B cell (primary cell): ENCODE data around the gene IL4R. TPM values are rescaled to one million over a fixed set of nuclear protein-coding genes. Genes with fewer than 3 reads are reported as not detected.

Experiments
- ATAC-seq: fragments of 200-7000 bp; cut with Tn5 transposase; one replicate; pipeline ENCODE4 v1.10.0; 2021; ENCODE audit warnings: low read depth, mild to moderate bottlenecking, moderate number of reproducible peaks, moderate library complexity
- CTCF ChIA-PET: fragments of 350-600 bp; sonication (Branson Sonifier 250); formaldehyde crosslinking; loops from one replicate; lab custom pipeline; 2021; ENCODE audit warnings: antibody characterized with exemption, inconsistent platforms; lab: Charles Lee
- POLR2A ChIA-PET: fragments of 350-600 bp; sonication (Branson Sonifier 250); formaldehyde crosslinking; loops from one replicate; lab custom pipeline; 2021; ENCODE audit warnings: antibody characterized with exemption; lab: Charles Lee
- DNase-seq: peaks from one replicate; pipeline ENCODE4 v3.0.0; 2013
- H2AFZ ChIP-seq: 2 replicates; pipeline ENCODE4 v1.6.1; 2012; ENCODE audit warnings: mild to moderate bottlenecking, low read depth, low read length; ENCODE audit not compliant: insufficient read depth, poor library complexity, severe bottlenecking
- H3K27ac ChIP-seq, 2 donors: 1 replicate in 1 of 2; 2 replicates in 1 of 2; pipeline ENCODE4 v1.5.1; 2012 to 2013; ENCODE audit warnings: low read length in 2 of 2, mild to moderate bottlenecking in 2 of 2, moderate library complexity in 1 of 2
- H3K27me3 ChIP-seq, 4 experiments: fragments of 200-600 bp in 1 of 4; sonication (generic) in 1 of 4; replicated peaks in 1 of 4; 1 replicate in 2 of 4; 2 replicates in 2 of 4; pipeline versions ENCODE4 v1.6.1 to v1.7.0; 2013 to 2016; ENCODE audit warnings: low read length in 3 of 4, mild to moderate bottlenecking in 2 of 4, mixed read lengths in 1 of 4, moderate library complexity in 1 of 4; ENCODE audit not compliant: insufficient read depth in 4 of 4, control insufficient read depth in 3 of 4; ENCODE audit errors: control extremely low read depth in 1 of 4
- H3K36me3 ChIP-seq, 2 experiments: replicated peaks in 1 of 2; 1 replicate in 1 of 2; 2 replicates in 1 of 2; pipeline versions ENCODE4 v1.6.1 to v1.7.1; 2013; ENCODE audit warnings: low read length in 1 of 2; ENCODE audit not compliant: insufficient read depth in 2 of 2, control insufficient read depth in 1 of 2; ENCODE audit errors: control extremely low read depth in 1 of 2, extremely low read depth in 1 of 2
- H3K4me1 ChIP-seq, 2 donors: fragments of 200-600 bp in 1 of 2; sonication (generic) in 1 of 2; 1 replicate in 1 of 2; 2 replicates in 1 of 2; pipeline versions ENCODE4 v1.5.1 to v1.6.1; 2013 to 2017; ENCODE audit warnings: low read length in 2 of 2; ENCODE audit not compliant: control insufficient read depth in 2 of 2, insufficient read depth in 2 of 2
- H3K4me2 ChIP-seq: replicated peaks from 2 replicates; pipeline ENCODE3; 2012; ENCODE audit warnings: mild to moderate bottlenecking, low read depth, low read length; ENCODE audit not compliant: poor library complexity, severe bottlenecking
- H3K4me3 ChIP-seq, 5 experiments: fragments of 200-600 bp in 1 of 5; sonication (generic) in 1 of 5; 1 replicate in 3 of 5; 2 replicates in 2 of 5; pipeline versions ENCODE4 v1.5.1 to v1.7.0; 2011 to 2016; ENCODE audit warnings: low read length in 4 of 5, mild to moderate bottlenecking in 4 of 5, low read depth in 2 of 5, control low read depth in 1 of 5, moderate library complexity in 1 of 5; ENCODE audit not compliant: insufficient read depth in 1 of 5; ENCODE audit errors: control extremely low read depth in 1 of 5, extremely low read depth in 1 of 5
- H3K79me2 ChIP-seq: fragments of 200-600 bp; sonication (generic); one replicate; pipeline ENCODE4 v1.6.0; 2016; ENCODE audit warnings: low read length; ENCODE audit not compliant: control insufficient read depth, insufficient read depth
- H3K9ac ChIP-seq: fragments of 200-600 bp; sonication (generic); 2 replicates; pipeline ENCODE4 v1.6.1; 2017; ENCODE audit warnings: mild to moderate bottlenecking, low read length, moderate library complexity
- H3K9me3 ChIP-seq, 3 donors: one replicate each; pipeline versions ENCODE4 v1.6.1 to v1.7.1; 2013; ENCODE audit warnings: low read length in 2 of 3; ENCODE audit not compliant: control insufficient read depth in 2 of 3, insufficient read depth in 1 of 3; ENCODE audit errors: control extremely low read depth in 1 of 3
- H4K20me1 ChIP-seq: 2 replicates; pipeline ENCODE4 v1.6.0; 2012; ENCODE audit warnings: mild to moderate bottlenecking, low read length; ENCODE audit not compliant: insufficient read depth, control insufficient read depth, poor library complexity, severe bottlenecking
- H3K27ac Mint-ChIP-seq: one replicate; pipeline ENCODE4 v1.8.0; 2021; ENCODE audit warnings: mixed read lengths
- H3K27me3 Mint-ChIP-seq: one replicate; pipeline ENCODE4 v1.8.0; 2021; ENCODE audit warnings: mixed read lengths
- H3K4me1 Mint-ChIP-seq: one replicate; pipeline ENCODE4 v1.8.0; 2021; ENCODE audit warnings: mixed read lengths
- H3K4me3 Mint-ChIP-seq: one replicate; pipeline ENCODE4 v1.8.0; 2021; ENCODE audit warnings: mixed read lengths
- H3K9me3 Mint-ChIP-seq: one replicate; pipeline ENCODE4 v1.8.0; 2022; ENCODE audit warnings: mixed read lengths; ENCODE audit not compliant: insufficient read depth
- CTCF ChIP-seq: fragments of 200-600 bp; IDR thresholded peaks from one replicate; pipeline ENCODE4 v1.8.0; 2022; ENCODE audit warnings: antibody characterized with exemption, mild to moderate bottlenecking
- EZH2 ChIP-seq: IDR thresholded peaks from 2 replicates; pipeline ENCODE4 v1.6.1; 2012; ENCODE audit warnings: borderline replicate concordance, low read depth, mild to moderate bottlenecking, moderate library complexity, low read length; ENCODE audit not compliant: insufficient read depth, poor library complexity, severe bottlenecking
- WGBS: methylation state at CpG from one replicate; pipeline ENCODE4 v1.1.5; 2013; ENCODE audit warnings: missing lambda C conversion rate; ENCODE audit not compliant: insufficient coverage; 5-methylcytosine and 5-hydroxymethylcytosine counted together
- intact Hi-C: fragments of 100-400 bp; cut with micrococcal nuclease; formaldehyde crosslinking; loops from one replicate; pipeline ENCODE4 v1.10.0; 2022
- polyA plus RNA-seq: library from polyadenylated mRNA; depleted of rRNA; stranded (reverse); fragments of >200 nt; gene quantifications from 2 replicates; pipeline ENCODE4 v1.2.3, GENCODE V29; 2012
- total RNA-seq, 2 donors: library from RNA; stranded (reverse); fragments of 120-200 nt in 1 of 2; gene quantifications; 1 replicate in 1 of 2; 2 replicates in 1 of 2; pipeline versions ENCODE4 v1.2.3 to v1.2.4, GENCODE V29; 2013 to 2022

The IL4R gene
- total and polyA plus RNA-seq, 2 donors (not counting 1 experiment from before 2014, with no cell fraction given): 311 to 966 TPM

- DNase-seq: no peak
- H3K4me3 Mint-ChIP-seq: peak overlapping the region; percentile 99
- no peaks in the 10 kb centered on the region for H3K27me3 Mint-ChIP-seq
- peak overlapping the region; percentile 83 for H3K9ac ChIP-seq
- H3K4me1 Mint-ChIP-seq: peaks cover 74% of the 10 kb centered on the region
- no peaks in the 10 kb centered on the region for H3K9me3 Mint-ChIP-seq
- peak overlapping the region; percentile 99 for H3K27ac Mint-ChIP-seq
- H2AFZ ChIP-seq: peak overlapping the region; percentile 81
- no peaks in the 10 kb centered on the region for H3K36me3 ChIP-seq
- H3K27me3 ChIP-seq: no peaks in the 10 kb centered on the region
- H3K79me2 ChIP-seq: peaks cover 40% of the 10 kb centered on the region
- H4K20me1 ChIP-seq: no peaks in the 10 kb centered on the region
- peaks cover 64 to 71% of the 10 kb centered on the region in 2 donors for H3K4me1 ChIP-seq
- intact Hi-C loops: loop anchor here (2.0 kb wide), 2 partner anchors 33 to 49 kb away; no protein-coding TSS in a partner anchor
- POLR2A ChIA-PET: interaction anchor here (0.6 to 1.2 kb wide), 5 partner anchors 43 to 98 kb away, joined by 3 to 6 read pairs (median 4); no protein-coding TSS in a partner anchor
- TF ChIP-seq EZH2 (no peak), CTCF (no peak)
- peak overlapping the region; percentile 93 to 99 for H3K27ac ChIP-seq
- ATAC-seq: no peak
- CTCF ChIA-PET: interaction anchor here (1.2 to 2.3 kb wide), 4 partner anchors 8 to 49 kb away, joined by 3 to 6 read pairs (median 4); no protein-coding TSS in a partner anchor
- peak overlapping the region; percentile 78 for H3K4me2 ChIP-seq
- peak overlapping the region in 4 of 5 experiments; percentile 88 to 97 (median 94) for H3K4me3 ChIP-seq
- H3K9me3 ChIP-seq: no peaks in the 10 kb centered on the region
- WGBS: 86% methylated on average over 6 of the region's 9 CpGs
Observed at GRCh38 chr16:27269300-27270150, 44.2 kb upstream of the IL4R start.

- Histone ChIP-seq H3K36me3 (no peaks in the 10 kb centered on the region), H3K4me3 (no peak overlapping the region), H3K9me3 (no peaks in the 10 kb centered on the region), H3K4me2 (no peak overlapping the region), H4K20me1 (no peaks in the 10 kb centered on the region), H2AFZ (no peak overlapping the region), H3K9ac (no peak overlapping the region), H3K27ac (peak overlapping the region in 1 of 2 donors; percentile 82), H3K27me3 (no peaks in the 10 kb centered on the region), H3K4me1 (peaks cover 71 to 72% of the 10 kb centered on the region in 2 donors), H3K79me2 (peaks cover 35% of the 10 kb centered on the region)
- CTCF ChIA-PET: interaction anchor here (0.7 to 2.3 kb wide), 6 partner anchors 9 to 52 kb away, joined by 3 to 6 read pairs (median 4); no protein-coding TSS in a partner anchor
- Mint-ChIP-seq H3K9me3 (no peaks in the 10 kb centered on the region), H3K27me3 (no peaks in the 10 kb centered on the region), H3K4me1 (peaks cover 70% of the 10 kb centered on the region), H3K27ac (peak overlapping the region; percentile 4), H3K4me3 (peak overlapping the region; percentile 24)
- POLR2A ChIA-PET: interaction anchor here (1.2 kb wide), 1 partner anchor 48 kb away, joined by 4 read pairs; no protein-coding TSS in a partner anchor
- ATAC-seq (no peak), DNase-seq (no peak)
- WGBS: 88% methylated on average over 2 of the region's 4 CpGs
- intact Hi-C loops: no loop called here
- TF ChIP-seq EZH2: no peak
- no peak for TF ChIP-seq CTCF
Observed at GRCh38 chr16:27270349-27270748, 43.4 kb upstream of the IL4R start.
